OCI-LY7 (cell line): Measurements from ENCODE around the gene PACSIN3.

Source experiments
- EZH2phosphoT487 ChIP-seq: fragments of 200-600 bp; sonication (generic); IDR thresholded peaks from 2 replicates; pipeline ENCODE4 v1.6.1; 2018; ENCODE audit warnings: low read depth, borderline replicate concordance, mild to moderate bottlenecking, mixed run types, antibody characterized with exemption, low read length, moderate library complexity, mixed read lengths
- TF ChIP-seq, protein P1 (sequence below): fragments of 200-600 bp; sonication (generic); conservative IDR thresholded peaks from 2 replicates; pipeline ENCODE4 v1.5.1; 2014; ENCODE audit warnings: mild to moderate bottlenecking, antibody characterized with exemption, low read length, moderate library complexity, mixed read lengths

DNA sequence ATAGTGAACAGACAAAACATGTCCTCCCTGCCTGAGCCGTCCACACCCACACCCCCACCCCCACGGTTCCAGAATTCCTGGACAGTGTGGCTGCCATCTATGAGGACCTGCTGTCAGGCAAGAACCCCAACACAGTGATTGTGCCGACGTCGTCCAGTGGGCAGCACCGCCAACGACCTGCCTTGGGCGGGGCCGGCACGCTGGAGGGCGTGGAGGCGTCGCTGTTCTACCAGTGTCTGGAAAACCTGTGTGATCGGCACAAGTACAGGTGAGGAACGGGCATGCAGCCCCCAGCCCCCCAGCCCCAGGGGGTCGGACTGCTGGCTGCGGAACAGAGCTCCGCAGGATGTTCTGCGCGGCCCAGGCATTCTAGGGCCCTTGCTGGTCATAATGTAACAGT lies 29.3 kb downstream of the PACSIN3 start:
- TF ChIP-seq, protein P1, sequence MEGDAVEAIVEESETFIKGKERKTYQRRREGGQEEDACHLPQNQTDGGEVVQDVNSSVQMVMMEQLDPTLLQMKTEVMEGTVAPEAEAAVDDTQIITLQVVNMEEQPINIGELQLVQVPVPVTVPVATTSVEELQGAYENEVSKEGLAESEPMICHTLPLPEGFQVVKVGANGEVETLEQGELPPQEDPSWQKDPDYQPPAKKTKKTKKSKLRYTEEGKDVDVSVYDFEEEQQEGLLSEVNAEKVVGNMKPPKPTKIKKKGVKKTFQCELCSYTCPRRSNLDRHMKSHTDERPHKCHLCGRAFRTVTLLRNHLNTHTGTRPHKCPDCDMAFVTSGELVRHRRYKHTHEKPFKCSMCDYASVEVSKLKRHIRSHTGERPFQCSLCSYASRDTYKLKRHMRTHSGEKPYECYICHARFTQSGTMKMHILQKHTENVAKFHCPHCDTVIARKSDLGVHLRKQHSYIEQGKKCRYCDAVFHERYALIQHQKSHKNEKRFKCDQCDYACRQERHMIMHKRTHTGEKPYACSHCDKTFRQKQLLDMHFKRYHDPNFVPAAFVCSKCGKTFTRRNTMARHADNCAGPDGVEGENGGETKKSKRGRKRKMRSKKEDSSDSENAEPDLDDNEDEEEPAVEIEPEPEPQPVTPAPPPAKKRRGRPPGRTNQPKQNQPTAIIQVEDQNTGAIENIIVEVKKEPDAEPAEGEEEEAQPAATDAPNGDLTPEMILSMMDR: no peak
- TF ChIP-seq EZH2phosphoT487: no peak
